ENCODE measurements around the gene CNKSR2. TPM values are rescaled to one million over a fixed set of nuclear protein-coding genes. Genes with fewer than 3 reads are reported as not detected.

CNKSR2 gene
- total and polyA plus RNA-seq, 4 experiments from 2014 or later = 1.5 to 9.8 (median 5.4) TPM

DNA sequence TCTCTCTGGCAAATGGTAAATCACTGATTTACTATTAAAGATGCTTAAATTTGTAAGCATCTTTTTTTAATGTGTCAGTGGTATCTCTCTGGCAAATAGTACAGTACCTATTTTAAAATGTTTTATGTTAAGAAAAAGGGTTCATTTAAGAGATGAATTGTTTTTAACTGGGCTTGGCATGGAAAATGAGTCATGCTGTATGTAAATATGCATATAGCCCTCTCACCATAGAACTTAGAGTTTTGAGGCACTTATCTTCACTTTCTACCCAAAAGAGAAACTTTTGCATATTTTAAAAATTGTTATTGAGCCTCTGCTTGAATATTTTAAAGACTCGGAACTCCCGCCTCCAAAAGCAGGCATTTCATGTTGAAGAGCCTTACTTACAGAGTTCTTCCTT is 246.0 kb downstream of the CNKSR2 start:
- Mint-ChIP-seq H3K9me3 (no peaks in the 10 kb centered on the region), H3K27me3 (no peaks in the 10 kb centered on the region), H3K4me3 (no peak overlapping the region), H3K27ac (no peak overlapping the region), H3K36me3 (no peaks in the 10 kb centered on the region), H3K4me1 (no peaks in the 10 kb centered on the region)
- Histone ChIP-seq H3K36me3 (ENCODE audit: insufficient read depth, low read length) (no peaks in the 10 kb centered on the region), H3K27ac (ENCODE audit: low read depth, low read length) (no peak overlapping the region), H3K27me3 (ENCODE audit: insufficient read depth, low read length) (no peaks in the 10 kb centered on the region), H3K9me3 (ENCODE audit: control insufficient read depth in 1 of 2, low read length in 2 of 2) (no peaks in the 10 kb centered on the region), H3K4me3 (ENCODE audit: low read length in 2 of 2) (no peak overlapping the region), H3K4me1 (ENCODE audit: insufficient read depth, low read length) (no peaks in the 10 kb centered on the region)
- intact Hi-C loops (cut with micrococcal nuclease) = no loop called here
- no peak for DNase-seq
- ChIA-PET CTCF (ENCODE audit: partially characterized antibody) (no interaction called here), POLR2A (ENCODE audit: partially characterized antibody) (no interaction called here)

DNA sequence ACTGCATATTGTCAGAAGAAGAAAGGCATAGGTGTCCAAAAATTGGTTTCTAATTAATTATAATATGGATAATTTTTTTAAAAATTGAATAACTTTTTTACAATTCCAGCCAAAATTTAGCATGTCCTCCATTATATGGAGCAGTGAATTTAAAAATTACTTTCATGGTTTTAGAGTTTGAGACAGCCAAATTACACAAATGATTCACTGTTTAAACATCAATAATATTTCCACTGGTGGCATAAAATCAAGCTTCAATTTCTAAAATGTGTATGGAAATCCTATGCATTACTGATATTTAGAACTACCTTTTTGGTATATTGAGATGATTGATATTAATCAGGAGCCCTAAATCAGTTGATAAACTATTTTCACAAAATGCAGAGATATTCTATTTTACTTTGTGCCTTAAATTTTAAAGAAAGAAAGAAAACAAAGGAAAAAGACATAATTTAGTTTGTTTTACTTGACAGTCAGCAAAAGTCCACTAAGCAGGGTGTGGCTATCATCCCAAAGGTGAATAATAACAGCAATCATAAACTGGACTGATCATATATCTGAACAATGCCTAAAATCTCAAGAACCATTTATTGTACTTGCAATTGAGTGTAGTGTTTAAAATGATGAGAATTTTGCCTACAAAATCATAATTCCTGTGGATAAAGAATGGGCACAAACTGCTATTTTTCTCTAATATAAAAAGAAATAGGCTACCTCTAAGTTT is 249.7 kb downstream of the CNKSR2 start:
- no peaks in the 10 kb centered on the region for H3K27me3 ChIP-seq (ENCODE audit: insufficient read depth, low read length)
- no peak overlapping the region for H3K4me3 ChIP-seq (ENCODE audit: low read length in 2 of 2)
- DNase-seq = no peak
- Mint-ChIP-seq H3K4me3 (no peak overlapping the region), H3K27ac (no peak overlapping the region), H3K36me3 (peaks cover 6 to 8% of the 10 kb centered on the region in 2 donors), H3K4me1 (peaks cover 0 to 1% (median 0%) of the 10 kb centered on the region in 4 donors), H3K9me3 (peaks cover 0 to 14% (median 1%) of the 10 kb centered on the region in 8 donors), H3K27me3 (no peaks in the 10 kb centered on the region)
- H3K4me1 ChIP-seq (ENCODE audit: insufficient read depth, low read length) = no peaks in the 10 kb centered on the region
- ChIA-PET CTCF (ENCODE audit: partially characterized antibody) (no interaction called here), POLR2A (ENCODE audit: partially characterized antibody) (no interaction called here)
- H3K9me3 ChIP-seq (ENCODE audit: control insufficient read depth in 1 of 2, low read length in 2 of 2) = no peaks in the 10 kb centered on the region
- H3K27ac ChIP-seq (ENCODE audit: low read depth, low read length) = no peak overlapping the region
- intact Hi-C loops (cut with micrococcal nuclease) = no loop called here
- no peaks in the 10 kb centered on the region for H3K36me3 ChIP-seq (ENCODE audit: insufficient read depth, low read length)

DNA sequence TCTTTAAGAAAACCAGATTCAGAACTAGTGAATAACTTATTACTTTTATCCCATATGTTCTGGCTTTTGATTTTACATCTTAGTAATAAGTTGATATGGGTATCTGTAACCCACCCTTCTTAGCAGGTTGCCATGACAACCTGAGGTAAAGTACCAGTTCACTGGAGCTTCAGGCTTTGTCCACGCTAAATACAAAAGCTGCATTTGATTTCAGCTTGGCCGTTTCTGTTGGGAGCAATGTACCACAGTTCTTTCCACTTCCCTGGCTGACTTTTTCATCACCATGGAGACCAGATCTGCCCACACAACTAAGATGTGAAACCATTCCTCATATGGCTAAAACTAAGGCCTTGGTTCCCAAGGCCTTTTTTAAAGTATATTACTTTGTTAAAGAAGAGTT is 257.8 kb downstream of the CNKSR2 start:
- H3K4me1 Mint-ChIP-seq = no peaks in the 10 kb centered on the region
- Histone ChIP-seq H3K27me3 (ENCODE audit: insufficient read depth, low read length) (no peaks in the 10 kb centered on the region), H3K27ac (ENCODE audit: low read depth, low read length) (no peak overlapping the region), H3K4me1 (ENCODE audit: insufficient read depth, low read length) (no peaks in the 10 kb centered on the region), H3K36me3 (ENCODE audit: insufficient read depth, low read length) (no peaks in the 10 kb centered on the region), H3K4me3 (ENCODE audit: low read length in 2 of 2) (no peak overlapping the region), H3K9me3 (ENCODE audit: control insufficient read depth in 1 of 2, low read length in 2 of 2) (no peaks in the 10 kb centered on the region)
- intact Hi-C loops (cut with micrococcal nuclease) = no loop called here
- peaks cover 0 to 10% of the 10 kb centered on the region in 2 donors for H3K36me3 Mint-ChIP-seq
- no peak for DNase-seq
- H3K27ac Mint-ChIP-seq = no peak overlapping the region
- ChIA-PET CTCF (ENCODE audit: partially characterized antibody) (no interaction called here), POLR2A (ENCODE audit: partially characterized antibody) (no interaction called here)
- H3K27me3 Mint-ChIP-seq = no peaks in the 10 kb centered on the region
- no peak overlapping the region for H3K4me3 Mint-ChIP-seq
- H3K9me3 Mint-ChIP-seq = peaks cover 0 to 8% (median 2%) of the 10 kb centered on the region in 8 donors

DNA sequence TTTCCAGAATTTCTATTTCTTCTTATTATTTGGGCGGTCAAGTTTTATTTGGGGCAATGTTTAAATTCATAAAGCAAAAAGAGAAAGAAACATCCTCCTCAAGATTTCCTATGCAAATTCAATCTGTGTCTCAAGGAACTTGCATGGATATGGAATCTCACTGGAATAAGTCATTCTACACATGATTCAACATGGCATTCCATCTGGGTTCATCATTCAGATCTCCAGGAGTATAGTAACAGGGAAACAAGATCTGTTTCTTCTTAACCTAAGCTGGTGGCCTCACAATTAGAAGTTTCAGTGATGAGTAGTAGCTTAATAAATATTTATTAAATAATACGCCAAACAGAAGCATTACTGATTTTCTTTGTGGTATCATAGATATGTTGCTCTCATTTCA is 264.1 kb downstream of the CNKSR2 start:
- ChIA-PET POLR2A (ENCODE audit: partially characterized antibody) (no interaction called here), CTCF (ENCODE audit: partially characterized antibody) (no interaction called here)
- H3K36me3 Mint-ChIP-seq = no peaks in the 10 kb centered on the region

DNA sequence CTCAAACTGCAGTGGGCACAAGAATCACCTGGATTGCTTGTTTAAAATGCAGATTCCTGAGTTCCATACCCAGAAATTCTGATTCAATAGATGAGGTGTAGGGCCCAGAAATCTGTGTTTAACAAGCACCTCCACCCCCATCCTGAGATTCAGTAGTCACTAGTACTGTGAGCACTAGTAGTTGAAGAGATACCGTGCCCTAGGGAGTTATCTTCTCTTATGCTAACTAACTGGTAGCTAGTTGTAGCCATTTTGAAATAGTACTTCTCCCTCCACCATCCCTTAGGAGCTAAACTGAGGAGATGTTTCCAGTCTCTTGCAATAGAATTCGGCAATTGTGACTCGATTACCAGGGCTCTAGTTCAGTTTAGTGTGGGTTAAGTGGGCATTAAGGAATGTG is 265.6 kb downstream of the CNKSR2 start:
- H3K36me3 ChIP-seq (ENCODE audit: insufficient read depth, low read length) = no peaks in the 10 kb centered on the region
- no peak for DNase-seq
- ChIA-PET CTCF (ENCODE audit: partially characterized antibody) (no interaction called here), POLR2A (ENCODE audit: partially characterized antibody) (no interaction called here)
- no peaks in the 10 kb centered on the region for H3K27me3 ChIP-seq (ENCODE audit: insufficient read depth, low read length)
- no peak overlapping the region for H3K4me3 Mint-ChIP-seq
- no peaks in the 10 kb centered on the region for H3K27me3 Mint-ChIP-seq
- no peak overlapping the region for H3K27ac Mint-ChIP-seq
- H3K36me3 Mint-ChIP-seq = no peaks in the 10 kb centered on the region
- no peaks in the 10 kb centered on the region for H3K4me1 Mint-ChIP-seq
- intact Hi-C loops (cut with micrococcal nuclease) = no loop called here
- no peaks in the 10 kb centered on the region for H3K9me3 ChIP-seq (ENCODE audit: control insufficient read depth in 1 of 2, low read length in 2 of 2)
- H3K4me1 ChIP-seq (ENCODE audit: insufficient read depth, low read length) = no peaks in the 10 kb centered on the region
- no peak overlapping the region for H3K4me3 ChIP-seq (ENCODE audit: low read length in 2 of 2)
- no peak overlapping the region for H3K27ac ChIP-seq (ENCODE audit: low read depth, low read length)
- H3K9me3 Mint-ChIP-seq = peaks cover 0 to 3% (median 0%) of the 10 kb centered on the region in 8 donors

More for the DNA sequence above, 264.1 kb downstream of the CNKSR2 start:
- Histone ChIP-seq H3K27me3 (ENCODE audit: insufficient read depth, low read length) (no peaks in the 10 kb centered on the region), H3K4me3 (ENCODE audit: low read length in 2 of 2) (no peak overlapping the region), H3K4me1 (ENCODE audit: insufficient read depth, low read length) (no peaks in the 10 kb centered on the region), H3K27ac (ENCODE audit: low read depth, low read length) (no peak overlapping the region), H3K36me3 (ENCODE audit: insufficient read depth, low read length) (no peaks in the 10 kb centered on the region), H3K9me3 (ENCODE audit: control insufficient read depth in 1 of 2, low read length in 2 of 2) (no peaks in the 10 kb centered on the region)
- intact Hi-C loops (cut with micrococcal nuclease) = no loop called here
- Mint-ChIP-seq H3K4me1 (no peaks in the 10 kb centered on the region), H3K27me3 (no peaks in the 10 kb centered on the region), H3K27ac (no peak overlapping the region), H3K4me3 (no peak overlapping the region), H3K9me3 (peaks cover 0 to 3% (median 0%) of the 10 kb centered on the region in 8 donors)
- no peak for DNase-seq

DNA sequence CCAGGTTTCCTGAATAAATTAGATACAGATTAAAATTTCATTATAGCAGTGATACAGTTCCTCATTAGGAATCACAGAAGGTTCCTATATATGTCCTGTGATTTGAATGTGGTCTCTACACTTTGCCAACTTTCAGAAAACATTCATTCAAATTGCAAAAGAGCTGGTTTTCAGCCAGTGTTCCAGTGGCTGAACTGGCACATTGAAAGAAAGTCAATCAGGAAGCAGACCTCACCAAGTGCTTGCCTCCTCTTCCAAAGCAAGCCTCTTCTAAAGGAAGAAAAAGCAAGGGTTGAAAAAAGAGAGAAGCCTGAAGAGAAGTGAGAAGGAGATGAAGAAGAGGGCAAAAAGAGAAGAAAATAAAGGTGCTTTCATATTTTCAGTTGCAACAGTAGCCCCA is 271.2 kb downstream of the CNKSR2 start:
- H3K9me3 Mint-ChIP-seq = peaks cover 0 to 3% (median 0%) of the 10 kb centered on the region in 8 donors
- POLR2A ChIA-PET (ENCODE audit: partially characterized antibody) = no interaction called here
- H3K27me3 Mint-ChIP-seq = no peaks in the 10 kb centered on the region
- intact Hi-C loops (cut with micrococcal nuclease) = no loop called here
- CTCF ChIA-PET (ENCODE audit: partially characterized antibody) = no interaction called here
- no peak overlapping the region for H3K27ac Mint-ChIP-seq
- H3K9me3 ChIP-seq (ENCODE audit: control insufficient read depth in 1 of 2, low read length in 2 of 2) = no peaks in the 10 kb centered on the region
- no peak overlapping the region for H3K4me3 ChIP-seq (ENCODE audit: low read length in 2 of 2)
- no peaks in the 10 kb centered on the region for H3K4me1 Mint-ChIP-seq
- DNase-seq = no peak
- H3K4me3 Mint-ChIP-seq = no peak overlapping the region
- no peaks in the 10 kb centered on the region for H3K4me1 ChIP-seq (ENCODE audit: insufficient read depth, low read length)
- H3K27me3 ChIP-seq (ENCODE audit: insufficient read depth, low read length) = no peaks in the 10 kb centered on the region
- H3K36me3 Mint-ChIP-seq = no peaks in the 10 kb centered on the region
- no peaks in the 10 kb centered on the region for H3K36me3 ChIP-seq (ENCODE audit: insufficient read depth, low read length)
- H3K27ac ChIP-seq (ENCODE audit: low read depth, low read length) = no peak overlapping the region

DNA sequence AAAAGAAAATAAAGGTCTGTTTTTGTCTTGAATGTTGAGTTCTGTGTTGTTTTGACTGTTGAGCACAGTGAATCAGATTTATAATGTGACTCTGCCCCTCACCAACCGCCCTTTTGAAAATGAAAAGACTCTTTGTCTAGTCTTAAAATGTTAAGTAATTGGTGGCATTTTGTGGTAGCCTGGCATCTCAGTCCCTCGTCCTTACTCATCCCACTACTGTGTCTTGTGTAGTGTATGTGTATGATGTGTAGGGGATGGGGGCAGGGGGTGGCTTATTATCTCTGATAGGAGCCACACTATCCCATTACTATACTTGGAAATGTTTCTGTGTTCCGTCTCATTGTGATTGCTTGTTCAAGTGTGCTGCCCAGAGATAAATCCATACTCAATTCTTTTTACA is 271.7 kb downstream of the CNKSR2 start:
- no peak overlapping the region for H3K27ac Mint-ChIP-seq
- H3K27me3 ChIP-seq (ENCODE audit: insufficient read depth, low read length) = no peaks in the 10 kb centered on the region
- H3K4me1 Mint-ChIP-seq = no peaks in the 10 kb centered on the region
- H3K36me3 ChIP-seq (ENCODE audit: insufficient read depth, low read length) = no peaks in the 10 kb centered on the region
- H3K27ac ChIP-seq (ENCODE audit: low read depth, low read length) = no peak overlapping the region
- H3K9me3 Mint-ChIP-seq = peaks cover 0 to 2% (median 0%) of the 10 kb centered on the region in 8 donors
- H3K4me1 ChIP-seq (ENCODE audit: insufficient read depth, low read length) = no peaks in the 10 kb centered on the region
- no peaks in the 10 kb centered on the region for H3K9me3 ChIP-seq (ENCODE audit: control insufficient read depth in 1 of 2, low read length in 2 of 2)
- H3K27me3 Mint-ChIP-seq = no peaks in the 10 kb centered on the region
- POLR2A ChIA-PET (ENCODE audit: partially characterized antibody) = no interaction called here
- no peaks in the 10 kb centered on the region for H3K36me3 Mint-ChIP-seq
- DNase-seq = no peak
- H3K4me3 ChIP-seq (ENCODE audit: low read length in 2 of 2) = no peak overlapping the region
- CTCF ChIA-PET (ENCODE audit: partially characterized antibody) = no interaction called here
- H3K4me3 Mint-ChIP-seq = no peak overlapping the region
- intact Hi-C loops (cut with micrococcal nuclease) = no loop called here
